NT2/D1 (cell line): ENCODE results near the gene RICTOR.
"Not testable (repeated sequence)": the region's sequence is repeated elsewhere in the genome, so short reads cannot be mapped to it uniquely, and the experiment has no call there.

Source experiments
- DNase-seq: peaks from one replicate; pipeline ENCODE4 v3.0.0-alpha.2; 2011; ENCODE audit warnings: low read depth, low spot score
- H3K27me3 ChIP-seq: 2 replicates; pipeline ENCODE4 v1.6.0; 2011; ENCODE audit warnings: mild to moderate bottlenecking; ENCODE audit not compliant: insufficient read length, insufficient read depth
- H3K36me3 ChIP-seq: 2 replicates; pipeline ENCODE4 v1.6.1; 2011; ENCODE audit warnings: mild to moderate bottlenecking, low read length, mixed read lengths; ENCODE audit not compliant: insufficient read depth, insufficient read length
- H3K4me1 ChIP-seq: 2 replicates; pipeline ENCODE4 v1.5.1; 2011; ENCODE audit not compliant: insufficient read depth, insufficient read length
- H3K4me3 ChIP-seq: 2 replicates; pipeline ENCODE4 v1.5.1; 2011; ENCODE audit warnings: low read depth; ENCODE audit not compliant: insufficient read length
- H3K9ac ChIP-seq: 2 replicates; pipeline ENCODE4 v1.6.0; 2011; ENCODE audit warnings: low read depth; ENCODE audit not compliant: insufficient read length
- H3K9me3 ChIP-seq: 2 replicates; pipeline ENCODE4 v1.5.1; 2011; ENCODE audit warnings: mild to moderate bottlenecking, low read length; ENCODE audit not compliant: insufficient read depth
- SUZ12 ChIP-seq: IDR thresholded peaks from 2 replicates; pipeline ENCODE4 v1.6.1; 2011; ENCODE audit not compliant: insufficient read length, insufficient read depth; ENCODE audit errors: extremely low read depth
- YY1 ChIP-seq: IDR thresholded peaks from 2 replicates; pipeline ENCODE4 v1.6.1; 2011; ENCODE audit not compliant: insufficient read length, insufficient read depth
- ZNF274 ChIP-seq: IDR thresholded peaks from 2 replicates; pipeline ENCODE4 v1.6.1; 2011; ENCODE audit warnings: mild to moderate bottlenecking, low read depth, low read length

Gene RICTOR

GRCh38 chr5:39009280-39009679, 64.9 kb downstream of the RICTOR start:
- Histone ChIP-seq H3K4me3 (no peak overlapping the region), H3K9ac (no peak overlapping the region), H3K9me3 (peaks cover 27% of the 10 kb centered on the region), H3K27me3 (no peaks in the 10 kb centered on the region), H3K36me3 (no peaks in the 10 kb centered on the region), H3K4me1 (no peaks in the 10 kb centered on the region)
- no peak for DNase-seq
- no peak for TF ChIP-seq YY1

GRCh38 chr5:39006650-39007049, 67.5 kb downstream of the RICTOR start:
- TF ChIP-seq SUZ12, result no peak
- no peak for DNase-seq
- H3K4me3 ChIP-seq, result no peak overlapping the region
- no peaks in the 10 kb centered on the region for H3K36me3 ChIP-seq
- H3K4me1 ChIP-seq, result no peaks in the 10 kb centered on the region
- H3K27me3 ChIP-seq, result no peaks in the 10 kb centered on the region
- no peak overlapping the region for H3K9ac ChIP-seq
- peaks cover 13% of the 10 kb centered on the region for H3K9me3 ChIP-seq

GRCh38 chr5:39005566-39006232, 68.5 kb downstream of the RICTOR start:
- Histone ChIP-seq H3K4me3 (no peak overlapping the region), H3K9me3 (peaks cover 4% of the 10 kb centered on the region; the same call in 1 of the 2 replicates), H3K27me3 (no peaks in the 10 kb centered on the region), H3K36me3 (no peaks in the 10 kb centered on the region), H3K9ac (no peak overlapping the region), H3K4me1 (no peaks in the 10 kb centered on the region)
- no peak for DNase-seq
- TF ChIP-seq ZNF274 (no peak), YY1 (no peak), SUZ12 (no peak)

GRCh38 chr5:39001683-39002082, 72.5 kb downstream of the RICTOR start:
- TF ChIP-seq SUZ12 (no peak), YY1 (no peak), ZNF274 (no peak)
- Histone ChIP-seq H3K4me1 (no peaks in the 10 kb centered on the region), H3K36me3 (no peaks in the 10 kb centered on the region), H3K9me3 (no peaks in the 10 kb centered on the region), H3K27me3 (no peaks in the 10 kb centered on the region), H3K4me3 (no peak overlapping the region), H3K9ac (no peak overlapping the region)
- no peak for DNase-seq

- Histone ChIP-seq H3K9me3 (no peaks in the 10 kb centered on the region), H3K36me3 (no peaks in the 10 kb centered on the region), H3K27me3 (no peaks in the 10 kb centered on the region), H3K9ac (no peak overlapping the region), H3K4me3 (no peak overlapping the region), H3K4me1 (no peaks in the 10 kb centered on the region)
- no peak for TF ChIP-seq ZNF274
- no peak for TF ChIP-seq SUZ12
- TF ChIP-seq YY1, result no peak
- no peak for DNase-seq
Observed at GRCh38 chr5:38999037-38999436, 75.2 kb downstream of the RICTOR start.

GRCh38 chr5:38997591-38997990, 76.6 kb downstream of the RICTOR start:
- Histone ChIP-seq H3K4me1 (no peaks in the 10 kb centered on the region), H3K9me3 (no peaks in the 10 kb centered on the region), H3K36me3 (no peaks in the 10 kb centered on the region), H3K27me3 (no peaks in the 10 kb centered on the region), H3K9ac (no peak overlapping the region), H3K4me3 (no peak overlapping the region)
- no peak for DNase-seq
- TF ChIP-seq SUZ12 (no peak), ZNF274 (no peak), YY1 (no peak)

- H3K9ac ChIP-seq, result no peak overlapping the region
- H3K4me3 ChIP-seq, result no peak overlapping the region
- TF ChIP-seq YY1 (no peak), SUZ12 (no peak), ZNF274 (no peak)
- H3K9me3 ChIP-seq, result no peaks in the 10 kb centered on the region
- no peaks in the 10 kb centered on the region for H3K4me1 ChIP-seq
- no peaks in the 10 kb centered on the region for H3K36me3 ChIP-seq
- H3K27me3 ChIP-seq, result no peaks in the 10 kb centered on the region
- no peak for DNase-seq
Observed at GRCh38 chr5:38996123-38996522, 78.1 kb downstream of the RICTOR start.

GRCh38 chr5:38994324-38994927, 79.8 kb downstream of the RICTOR start:
- H3K36me3 ChIP-seq, result peaks cover 2% of the 10 kb centered on the region
- no peak overlapping the region for H3K4me3 ChIP-seq
- no peak for TF ChIP-seq ZNF274
- no peak for TF ChIP-seq SUZ12
- no peak for TF ChIP-seq YY1
- no peaks in the 10 kb centered on the region for H3K27me3 ChIP-seq
- no peaks in the 10 kb centered on the region for H3K4me1 ChIP-seq
- DNase-seq, result peak; percentile 9
- H3K9me3 ChIP-seq, result no peaks in the 10 kb centered on the region
- H3K9ac ChIP-seq, result no peak overlapping the region

- not testable (repeated sequence) for H3K4me3 ChIP-seq, DNase-seq, H3K4me1 ChIP-seq, H3K9ac ChIP-seq, H3K9me3 ChIP-seq, H3K36me3 ChIP-seq, H3K27me3 ChIP-seq
Observed at GRCh38 chr5:38989974-38990719, 84.1 kb downstream of the RICTOR start.
